Choroid plexus epithelial cell (primary cell): Measurements from ENCODE around the gene NQO2.
"Not testable (repeated sequence)": the region's sequence is repeated elsewhere in the genome, so short reads cannot be mapped to it uniquely, and the experiment has no call there.

Source experiments
- DNase-seq: peaks from one replicate; pipeline ENCODE4 v3.0.0-alpha.2; 2010; ENCODE audit warnings: low read depth
- H3K4me3 ChIP-seq: 2 replicates; pipeline ENCODE4 v1.5.1; 2011; ENCODE audit warnings: low read depth, mild to moderate bottlenecking, control low read depth, low read length, moderate library complexity
- TF ChIP-seq, protein P1 (sequence below): conservative IDR thresholded peaks from 2 replicates; pipeline ENCODE4 v1.5.1; 2011; ENCODE audit warnings: low read depth, mild to moderate bottlenecking, control low read depth, inconsistent platforms, low read length, moderate library complexity

Gene NQO2

GRCh38 chr6:3016473-3017280, 17.0 kb downstream of the NQO2 start:
- TF ChIP-seq, protein P1, sequence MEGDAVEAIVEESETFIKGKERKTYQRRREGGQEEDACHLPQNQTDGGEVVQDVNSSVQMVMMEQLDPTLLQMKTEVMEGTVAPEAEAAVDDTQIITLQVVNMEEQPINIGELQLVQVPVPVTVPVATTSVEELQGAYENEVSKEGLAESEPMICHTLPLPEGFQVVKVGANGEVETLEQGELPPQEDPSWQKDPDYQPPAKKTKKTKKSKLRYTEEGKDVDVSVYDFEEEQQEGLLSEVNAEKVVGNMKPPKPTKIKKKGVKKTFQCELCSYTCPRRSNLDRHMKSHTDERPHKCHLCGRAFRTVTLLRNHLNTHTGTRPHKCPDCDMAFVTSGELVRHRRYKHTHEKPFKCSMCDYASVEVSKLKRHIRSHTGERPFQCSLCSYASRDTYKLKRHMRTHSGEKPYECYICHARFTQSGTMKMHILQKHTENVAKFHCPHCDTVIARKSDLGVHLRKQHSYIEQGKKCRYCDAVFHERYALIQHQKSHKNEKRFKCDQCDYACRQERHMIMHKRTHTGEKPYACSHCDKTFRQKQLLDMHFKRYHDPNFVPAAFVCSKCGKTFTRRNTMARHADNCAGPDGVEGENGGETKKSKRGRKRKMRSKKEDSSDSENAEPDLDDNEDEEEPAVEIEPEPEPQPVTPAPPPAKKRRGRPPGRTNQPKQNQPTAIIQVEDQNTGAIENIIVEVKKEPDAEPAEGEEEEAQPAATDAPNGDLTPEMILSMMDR, result no peak
- no peak for DNase-seq
- H3K4me3 ChIP-seq, result no peak overlapping the region

DNA sequence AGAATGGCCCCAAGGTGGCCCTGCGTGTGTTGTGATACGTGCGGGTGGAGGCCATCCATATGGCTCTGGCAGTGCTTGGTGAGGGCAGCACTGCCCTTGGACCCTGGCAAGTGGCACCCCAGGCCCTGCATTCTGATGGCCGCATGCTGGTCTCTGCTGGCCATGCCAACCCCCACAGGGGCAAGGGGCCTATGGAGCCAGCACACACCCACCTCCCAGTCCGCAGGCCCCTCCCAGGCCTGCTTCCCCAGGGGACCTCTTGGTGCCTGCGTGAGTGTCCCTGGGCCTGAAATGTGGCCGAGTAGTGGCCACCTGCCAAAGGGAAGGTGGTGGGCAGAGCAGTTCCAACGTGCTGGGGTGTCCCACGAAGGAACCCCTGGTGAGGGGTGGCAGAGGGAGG, 17.6 kb downstream of the NQO2 start:
- no peak overlapping the region for H3K4me3 ChIP-seq
- TF ChIP-seq, protein P1, result no peak
- no peak for DNase-seq

DNA sequence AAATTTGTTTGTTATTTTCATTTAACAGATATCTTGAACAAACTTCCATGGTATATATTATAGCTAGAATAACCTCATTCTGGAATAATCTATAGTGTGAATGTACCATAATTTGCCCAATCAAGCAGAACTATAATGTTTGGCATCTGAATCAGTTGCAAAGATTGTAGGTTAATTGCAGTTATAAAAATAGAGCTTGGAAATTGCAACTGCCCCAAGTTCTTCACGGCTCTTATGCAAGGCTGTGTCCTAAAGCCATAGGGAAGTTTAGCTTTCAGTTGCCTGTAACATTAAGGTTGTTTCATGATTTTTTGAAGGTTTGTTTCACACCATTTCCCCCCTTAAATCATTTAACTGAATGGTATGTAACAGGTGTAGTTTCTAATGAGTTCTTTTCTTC, 19.4 kb downstream of the NQO2 start:
- no peak overlapping the region for H3K4me3 ChIP-seq
- TF ChIP-seq, protein P1, result no peak
- no peak for DNase-seq

DNA sequence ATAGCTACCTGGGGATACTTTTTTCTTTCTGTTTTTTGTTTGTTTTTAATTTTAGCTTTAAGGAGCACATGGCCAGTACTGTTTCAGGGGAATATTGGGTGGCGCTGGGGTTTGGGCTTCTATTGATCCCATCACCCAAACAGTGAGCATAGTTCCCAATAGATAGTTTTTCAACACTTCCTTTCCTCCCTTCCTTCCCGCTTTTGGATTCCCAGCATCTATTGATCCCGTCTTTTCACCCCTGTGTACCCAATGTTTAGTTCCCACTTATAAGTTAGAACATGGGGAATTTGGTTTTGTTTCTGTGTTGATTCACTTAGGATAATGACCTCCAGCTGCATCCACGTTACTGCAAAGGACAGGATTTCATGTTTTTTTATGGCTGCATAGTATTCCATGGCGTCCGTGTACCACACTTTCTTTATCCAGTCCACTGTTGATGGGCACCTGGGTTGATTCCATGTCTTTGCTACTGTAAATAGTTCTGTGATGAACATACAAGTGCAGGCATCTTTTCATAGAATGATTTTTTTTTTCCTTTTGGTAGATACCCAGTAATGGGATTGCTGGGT, 20.1 kb downstream of the NQO2 start:
- TF ChIP-seq, protein P1, result no peak
- DNase-seq, result no peak
- no peak overlapping the region for H3K4me3 ChIP-seq

DNA sequence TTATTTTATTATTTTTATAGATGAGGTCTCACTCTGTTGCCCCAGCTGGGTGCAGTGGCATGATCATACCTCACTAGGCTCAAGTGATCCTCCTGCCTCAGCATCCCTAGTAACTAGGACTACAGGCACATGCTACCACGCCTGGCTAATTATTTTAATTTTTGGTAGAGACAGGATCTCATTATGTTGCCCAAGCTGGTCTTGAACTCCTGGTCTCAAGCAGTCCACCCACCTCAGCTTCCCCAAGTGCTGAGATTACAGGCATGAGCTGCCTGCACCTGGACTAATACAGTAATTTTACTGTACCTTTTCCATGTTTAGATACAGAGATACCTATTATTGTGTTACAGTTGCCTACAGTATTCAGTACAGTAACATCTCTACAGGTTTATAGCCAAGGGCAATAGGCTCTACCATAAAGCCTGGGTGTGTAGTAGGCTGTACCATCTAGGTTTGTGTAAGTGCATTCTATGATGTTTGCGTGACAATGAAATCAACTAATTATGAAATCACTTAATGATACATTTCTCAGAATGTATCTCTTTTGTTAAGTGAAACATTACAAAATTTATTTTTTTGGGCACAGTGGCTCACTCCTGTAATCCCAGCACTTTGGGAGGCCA, 21.4 kb downstream of the NQO2 start:
- not testable (repeated sequence) for H3K4me3 ChIP-seq, DNase-seq

GRCh38 chr6:3022765-3023662, 23.3 kb downstream of the NQO2 start:
- H3K4me3 ChIP-seq, result peak overlapping the region; percentile 50
- no peak for DNase-seq

More at GRCh38 chr6:3022765-3023662, 23.3 kb downstream of the NQO2 start:
- TF ChIP-seq, protein P1, result no peak
